ENCODE results near the gene GRPEL2.

The GRPEL2 gene

DNA sequence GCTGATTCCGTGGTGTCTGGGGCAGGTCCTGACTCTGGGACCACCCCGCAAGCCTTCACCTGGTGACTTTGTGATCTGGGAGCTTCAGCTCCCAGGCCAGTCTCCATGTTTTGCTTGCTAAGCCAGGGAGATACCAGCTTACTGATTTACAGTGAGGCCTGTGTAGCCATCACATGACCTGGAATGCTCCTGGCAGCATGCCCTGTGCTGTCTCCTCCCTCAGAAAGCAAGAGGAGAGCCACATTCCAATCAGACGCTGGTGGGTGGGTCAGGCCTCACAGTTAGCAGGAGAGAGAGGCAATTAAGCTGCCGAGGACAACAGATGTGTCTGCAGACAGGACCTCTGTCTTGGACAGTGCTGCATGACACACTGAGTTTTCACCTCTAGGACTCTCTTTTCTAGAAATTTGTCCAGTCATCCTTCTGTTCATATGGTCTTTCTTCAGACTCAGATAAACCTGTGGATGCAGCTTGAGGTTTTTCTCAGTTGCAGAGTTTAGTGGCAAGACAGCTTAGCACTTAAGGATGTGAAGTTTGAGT is 24.4 kb upstream of the GRPEL2 start:
- DNase-seq, result no peak

DNA sequence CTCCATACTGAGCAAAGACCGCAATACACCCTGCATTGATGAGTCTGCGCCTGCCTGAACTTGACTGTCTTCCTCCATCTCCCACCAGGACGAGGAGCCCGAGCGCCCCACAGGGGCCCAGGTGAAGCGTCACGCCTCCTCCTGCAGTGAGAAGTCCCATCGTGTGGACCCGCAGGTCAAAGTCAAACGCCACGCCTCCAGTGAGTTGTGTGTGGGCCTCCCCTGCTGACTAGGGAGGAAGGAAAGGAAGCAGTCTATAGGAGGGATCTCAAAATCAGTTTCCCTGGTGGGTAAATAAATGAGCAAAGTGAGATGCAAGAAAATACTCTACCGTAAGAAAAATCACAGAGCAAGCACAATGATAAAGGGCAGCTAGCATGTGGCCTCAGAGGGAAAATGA is 22.8 kb upstream of the GRPEL2 start:
- DNase-seq, result no peak

DNA sequence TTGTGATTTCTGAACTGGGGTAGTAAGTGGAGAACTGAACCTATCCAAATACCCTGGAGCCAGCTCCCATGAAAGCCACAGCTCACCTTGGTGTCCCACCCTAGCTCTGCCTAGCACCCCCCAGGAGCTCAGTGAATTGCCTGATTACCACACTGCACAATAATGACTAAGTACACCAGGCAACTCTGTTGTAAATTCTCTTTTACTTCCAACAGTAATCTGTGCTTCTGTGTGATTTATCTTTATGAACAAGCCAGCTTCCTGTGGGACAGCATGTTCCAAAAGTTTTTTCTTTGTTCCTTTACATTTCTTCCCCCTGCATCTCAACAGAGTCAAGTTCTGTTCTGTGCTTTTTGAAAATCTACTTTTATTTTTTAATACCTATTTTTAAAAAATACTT is 22.1 kb upstream of the GRPEL2 start:
- DNase-seq, result no peak

- no peak for DNase-seq
Observed at GRCh38 chr5:149323621-149324205, 21.6 kb upstream of the GRPEL2 start.

GRCh38 chr5:149324641-149325040 is 20.7 kb upstream of the GRPEL2 start:
- no peak for DNase-seq

DNA sequence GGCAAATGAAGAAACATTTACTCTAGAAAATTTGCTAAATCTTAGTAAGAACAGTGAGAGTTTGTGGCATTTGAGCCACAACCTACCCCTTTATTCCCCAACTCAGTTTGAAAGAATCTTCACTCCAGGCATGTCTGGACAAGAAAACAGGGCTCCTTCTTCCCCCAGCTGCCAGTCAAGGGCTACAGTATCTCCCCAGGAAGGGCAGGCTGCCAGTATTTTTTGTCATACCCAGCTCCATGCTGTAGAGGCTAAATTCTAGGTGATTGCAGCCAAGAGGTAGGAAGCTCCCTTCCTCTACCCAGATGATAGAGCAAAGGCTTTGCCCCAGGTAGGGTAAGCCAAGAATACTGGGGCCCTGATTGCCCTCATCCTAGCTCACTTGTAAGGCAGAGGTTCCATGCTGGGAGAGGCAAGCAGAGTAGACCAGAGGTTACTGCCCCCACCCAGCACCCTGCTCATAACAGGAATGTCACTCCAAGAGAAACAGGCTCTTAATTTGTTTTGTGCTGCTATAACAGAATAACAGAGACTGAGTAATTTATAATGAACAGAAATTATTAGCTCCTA is 20.0 kb upstream of the GRPEL2 start:
- DNase-seq, result no peak

- no peak for DNase-seq
Observed at GRCh38 chr5:149325894-149326293, 19.4 kb upstream of the GRPEL2 start.

- DNase-seq, result no peak
Observed at GRCh38 chr5:149326611-149327010, 18.7 kb upstream of the GRPEL2 start.

- no peak for DNase-seq
Observed at GRCh38 chr5:149328177-149328576, 17.1 kb upstream of the GRPEL2 start.

DNA sequence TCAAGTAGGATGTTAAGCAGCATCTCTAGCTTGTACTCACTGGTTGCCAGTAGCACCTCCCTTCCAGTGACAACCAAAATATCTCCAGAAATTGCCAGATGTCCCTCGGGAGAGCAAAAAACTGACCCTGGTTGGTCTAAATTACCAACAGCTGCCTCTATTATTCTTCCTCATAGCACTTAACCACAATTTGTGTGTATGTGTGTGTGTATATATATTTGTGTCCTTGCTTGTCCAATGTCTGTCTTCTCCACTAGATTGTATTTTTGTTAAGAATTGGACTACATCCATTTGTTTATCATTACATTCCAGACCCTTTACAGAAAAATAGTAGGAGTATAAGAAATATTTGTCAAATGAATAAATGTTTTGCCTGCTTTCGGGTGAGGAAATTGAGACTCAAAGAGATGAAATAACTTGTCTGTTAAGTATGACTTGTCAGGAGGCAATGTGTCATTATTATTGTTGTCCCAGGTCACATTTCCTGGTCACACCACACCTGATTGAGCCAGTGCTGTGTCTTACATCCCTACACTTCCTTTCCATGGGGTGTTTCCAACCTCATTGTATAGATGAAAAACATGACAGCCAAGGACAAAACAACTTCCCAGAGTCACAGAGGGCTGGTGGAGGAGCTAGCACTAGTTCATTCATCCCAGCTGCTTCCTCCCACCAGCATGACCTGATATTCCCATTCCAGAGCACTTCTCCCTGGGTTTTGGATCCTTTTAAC is 11.4 kb upstream of the GRPEL2 start:
- no peak for DNase-seq

- no peak for DNase-seq
Observed at GRCh38 chr5:149337736-149338135, 7.6 kb upstream of the GRPEL2 start.

GRCh38 chr5:149338364-149338763 is 6.9 kb upstream of the GRPEL2 start:
- DNase-seq, result no peak

DNA sequence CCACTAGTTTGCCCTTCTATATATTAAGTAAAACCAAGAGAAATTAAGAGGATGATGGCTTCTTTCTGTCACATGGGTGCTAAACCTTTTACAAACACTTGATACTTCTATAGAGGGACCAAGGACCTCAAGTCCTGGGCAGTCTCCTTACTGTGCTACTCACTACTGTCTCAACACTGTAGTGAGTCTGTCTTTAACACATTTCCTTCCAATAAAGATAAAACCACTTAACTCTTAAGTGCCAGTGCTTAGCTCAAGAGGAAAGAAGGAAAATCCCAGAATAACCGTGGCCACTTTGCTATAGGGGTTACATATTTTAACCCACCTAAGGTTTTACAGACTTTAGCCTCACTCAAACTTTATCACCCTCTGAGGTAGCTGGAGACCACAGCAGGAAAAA is 4.4 kb upstream of the GRPEL2 start:
- no peak for DNase-seq

DNA sequence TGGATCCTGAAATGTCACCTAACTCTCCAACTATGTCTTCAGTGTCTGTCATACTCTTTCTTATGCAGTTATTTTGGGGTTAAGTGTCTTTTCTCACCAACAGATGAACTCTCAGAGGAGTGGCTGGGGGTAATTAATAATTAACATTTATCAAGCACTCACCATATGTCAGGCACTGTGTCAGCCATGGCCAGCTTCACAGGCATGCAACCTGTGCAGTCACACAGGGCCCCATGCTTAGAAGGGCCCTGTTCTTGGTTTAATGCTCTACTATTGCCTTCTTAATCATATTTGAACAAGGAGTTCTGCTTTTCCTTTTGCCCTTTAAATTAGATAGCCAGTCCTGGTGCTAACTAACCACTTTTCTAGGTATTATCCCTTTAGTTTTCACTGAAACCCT is 3.4 kb upstream of the GRPEL2 start:
- no peak for DNase-seq

DNA sequence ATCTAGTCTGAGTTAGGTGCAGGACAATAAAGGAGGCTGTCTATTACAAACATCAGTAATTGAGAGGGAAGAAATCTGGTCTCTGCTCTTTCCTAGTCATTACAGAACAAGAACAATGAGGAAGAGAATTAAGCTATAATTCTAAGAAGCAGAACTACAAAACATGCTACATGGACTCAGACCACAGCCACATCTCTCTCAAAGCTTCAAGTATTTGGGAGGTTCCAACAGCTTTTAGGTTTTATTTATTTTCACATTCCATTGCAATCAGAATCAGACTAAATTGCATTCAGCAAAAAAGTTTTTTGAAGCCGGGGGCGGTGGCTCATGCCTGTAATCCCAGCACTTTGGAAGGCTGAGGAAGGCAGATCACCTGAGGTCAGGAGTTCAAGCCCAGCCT is 1.1 kb upstream of the GRPEL2 start:
- no peak for DNase-seq

GRCh38 chr5:149345892-149346222 is 558 bp downstream of the GRPEL2 start:
- no peak for DNase-seq

GRCh38 chr5:149348518-149348917 is 3.2 kb downstream of the GRPEL2 start:
- no peak for DNase-seq

DNA sequence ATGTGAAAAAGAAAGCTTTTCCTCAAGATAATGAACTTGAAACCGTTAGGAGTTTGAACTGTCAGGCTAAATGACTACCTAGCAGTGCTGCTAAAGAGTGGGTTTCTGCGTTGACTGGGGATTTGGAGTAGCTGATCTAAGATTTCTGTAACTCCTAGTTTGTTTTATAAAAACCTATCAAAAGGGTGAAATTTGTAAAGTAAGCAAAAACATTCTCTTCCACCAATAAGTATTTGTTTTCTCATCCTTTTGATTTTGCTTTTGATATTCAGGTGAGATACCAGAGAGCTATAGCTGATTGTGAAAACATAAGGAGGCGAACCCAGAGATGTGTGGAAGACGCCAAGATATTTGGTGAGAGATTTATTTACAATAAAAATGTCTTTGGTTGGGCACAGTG is 4.1 kb downstream of the GRPEL2 start:
- DNase-seq, result no peak

GRCh38 chr5:149352169-149352568 is 6.9 kb downstream of the GRPEL2 start:
- no peak for DNase-seq

DNA sequence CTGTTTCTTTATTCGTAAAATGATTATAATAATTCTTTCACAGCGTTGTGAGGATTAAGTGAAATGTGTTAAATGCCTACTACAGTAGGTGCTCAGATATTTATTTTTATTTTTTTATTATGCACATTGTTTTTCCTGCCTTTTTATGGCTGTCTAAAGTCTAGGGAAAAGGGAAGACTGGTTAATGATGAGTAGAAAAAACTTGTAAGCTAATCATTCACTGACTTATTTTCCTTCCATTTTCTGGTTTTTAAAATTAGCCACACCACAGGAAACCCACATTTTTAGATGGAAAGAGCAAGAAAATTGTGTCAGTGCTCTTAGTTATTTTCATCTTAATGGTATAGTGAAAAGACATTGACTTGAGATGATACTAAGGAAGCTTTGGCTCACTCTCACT is 8.6 kb downstream of the GRPEL2 start:
- DNase-seq, result no peak

DNA sequence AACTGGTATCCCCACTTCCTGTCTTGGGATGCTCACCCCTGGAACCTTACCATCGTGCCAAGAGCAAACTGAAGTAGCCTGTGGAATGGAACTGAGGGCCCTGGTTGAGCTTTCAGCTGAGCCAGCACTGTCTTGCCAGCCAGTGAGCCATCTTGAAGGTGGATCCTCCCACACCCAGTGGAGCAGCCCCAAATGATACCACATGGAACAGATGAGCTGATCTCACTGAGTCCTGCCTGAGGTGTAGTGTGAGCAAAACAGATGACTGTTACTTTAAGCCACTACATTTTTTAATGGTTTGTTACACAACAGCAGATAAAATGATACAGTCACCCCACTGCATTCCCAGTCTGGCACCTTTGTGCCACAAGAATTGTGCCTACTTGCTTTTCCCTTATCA is 10.4 kb downstream of the GRPEL2 start:
- DNase-seq, result peak in 1 of 2 experiments; percentile 16

- no peak for DNase-seq
Observed at GRCh38 chr5:149356391-149356790, 11.1 kb downstream of the GRPEL2 start.

DNA sequence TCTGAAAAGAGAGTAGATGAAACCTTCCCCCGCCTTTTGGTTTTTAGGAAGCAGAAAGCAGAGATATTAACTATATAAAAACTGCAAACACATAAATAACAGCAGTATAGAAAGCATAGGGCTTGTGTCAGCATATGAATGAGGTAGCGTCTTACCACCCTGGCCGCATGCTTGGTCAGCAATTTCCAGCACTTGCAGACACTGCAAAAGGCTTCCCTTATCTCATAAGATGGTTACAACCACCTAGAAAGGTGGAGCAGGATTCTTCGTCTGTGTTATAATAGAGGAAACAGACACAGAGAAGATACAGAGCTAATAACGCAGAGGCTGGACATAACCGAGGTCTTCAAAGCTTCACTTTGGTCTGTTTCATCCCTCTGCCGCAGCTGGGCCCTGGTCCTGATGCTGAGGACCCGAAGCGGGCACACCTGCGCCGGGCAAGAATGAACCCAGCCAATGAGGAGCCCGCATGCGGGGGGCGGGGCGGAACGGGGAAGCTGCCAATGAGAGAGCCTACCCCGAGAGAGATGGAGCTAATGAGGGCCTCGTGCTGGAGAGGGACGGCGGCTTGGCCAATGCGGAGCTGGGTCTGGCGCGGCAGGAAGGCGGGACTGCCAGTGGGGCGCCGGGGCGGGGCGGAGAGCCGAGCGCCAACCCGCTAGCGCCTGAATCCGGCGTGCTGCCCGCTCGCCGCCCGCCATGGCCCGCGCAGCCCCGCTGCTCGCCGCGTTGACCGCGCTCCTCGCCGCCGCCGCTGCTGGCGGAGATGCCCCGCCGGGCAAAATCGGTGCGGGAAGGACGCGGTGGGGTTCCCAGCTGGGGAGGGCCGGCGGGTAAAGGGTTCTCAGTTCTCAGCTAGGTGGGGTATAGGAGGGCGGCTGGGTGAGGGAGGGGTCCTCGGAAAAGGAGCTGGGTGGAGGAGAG is 12.3 kb downstream of the GRPEL2 start, which contains the start of gene PCYOX1L:
PCYOX1L (plus strand) TSS at position 677 of the 924 bp plus-strand sequence; CDS start at position 700, 23 bp downstream.
- peak; percentile 97 to 98 for DNase-seq
